C4-2B (cell line): ENCODE measurements around the gene RXRA.
A peak's percentile ranks its signal among the peaks of the same experiment; 100 is the strongest.

Experiments
- H3K27ac ChIP-seq: fragments of 450-650 bp; 2 replicates; pipeline ENCODE4 v1.5.1; 2017
- ZFX ChIP-seq: fragments of 450-650 bp; IDR thresholded peaks from 2 replicates; pipeline ENCODE4 v1.6.1; 2017
- TF ChIP-seq, protein P1 (sequence below): fragments of 450-650 bp; conservative IDR thresholded peaks from 2 replicates; pipeline ENCODE4 v1.5.1; 2017; ENCODE audit warnings: mild to moderate bottlenecking

Gene RXRA

DNA sequence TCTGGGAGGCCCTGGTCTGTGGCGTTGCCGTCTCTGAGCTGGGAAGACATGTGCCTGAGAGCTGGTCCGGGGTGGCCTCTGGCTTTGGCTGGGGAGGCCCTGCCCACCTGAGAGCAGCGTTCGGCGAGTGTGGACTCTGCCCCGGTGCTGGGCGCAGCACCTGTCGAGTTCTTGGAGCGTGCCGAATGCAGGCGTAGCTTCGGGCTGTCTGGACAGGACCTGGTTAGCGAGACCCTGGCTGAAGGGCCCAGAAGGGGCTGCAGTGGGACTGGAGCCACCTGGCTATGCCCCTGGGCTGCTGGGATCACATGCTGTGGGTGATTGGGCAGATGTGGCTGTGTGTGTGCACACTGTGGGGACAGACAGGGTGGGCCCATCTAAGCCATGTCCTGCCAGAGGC lies 56.5 kb downstream of the RXRA start:
- no peak overlapping the region for H3K27ac ChIP-seq
- TF ChIP-seq, protein P1, sequence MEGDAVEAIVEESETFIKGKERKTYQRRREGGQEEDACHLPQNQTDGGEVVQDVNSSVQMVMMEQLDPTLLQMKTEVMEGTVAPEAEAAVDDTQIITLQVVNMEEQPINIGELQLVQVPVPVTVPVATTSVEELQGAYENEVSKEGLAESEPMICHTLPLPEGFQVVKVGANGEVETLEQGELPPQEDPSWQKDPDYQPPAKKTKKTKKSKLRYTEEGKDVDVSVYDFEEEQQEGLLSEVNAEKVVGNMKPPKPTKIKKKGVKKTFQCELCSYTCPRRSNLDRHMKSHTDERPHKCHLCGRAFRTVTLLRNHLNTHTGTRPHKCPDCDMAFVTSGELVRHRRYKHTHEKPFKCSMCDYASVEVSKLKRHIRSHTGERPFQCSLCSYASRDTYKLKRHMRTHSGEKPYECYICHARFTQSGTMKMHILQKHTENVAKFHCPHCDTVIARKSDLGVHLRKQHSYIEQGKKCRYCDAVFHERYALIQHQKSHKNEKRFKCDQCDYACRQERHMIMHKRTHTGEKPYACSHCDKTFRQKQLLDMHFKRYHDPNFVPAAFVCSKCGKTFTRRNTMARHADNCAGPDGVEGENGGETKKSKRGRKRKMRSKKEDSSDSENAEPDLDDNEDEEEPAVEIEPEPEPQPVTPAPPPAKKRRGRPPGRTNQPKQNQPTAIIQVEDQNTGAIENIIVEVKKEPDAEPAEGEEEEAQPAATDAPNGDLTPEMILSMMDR, result no peak
- TF ChIP-seq ZFX, result no peak

DNA sequence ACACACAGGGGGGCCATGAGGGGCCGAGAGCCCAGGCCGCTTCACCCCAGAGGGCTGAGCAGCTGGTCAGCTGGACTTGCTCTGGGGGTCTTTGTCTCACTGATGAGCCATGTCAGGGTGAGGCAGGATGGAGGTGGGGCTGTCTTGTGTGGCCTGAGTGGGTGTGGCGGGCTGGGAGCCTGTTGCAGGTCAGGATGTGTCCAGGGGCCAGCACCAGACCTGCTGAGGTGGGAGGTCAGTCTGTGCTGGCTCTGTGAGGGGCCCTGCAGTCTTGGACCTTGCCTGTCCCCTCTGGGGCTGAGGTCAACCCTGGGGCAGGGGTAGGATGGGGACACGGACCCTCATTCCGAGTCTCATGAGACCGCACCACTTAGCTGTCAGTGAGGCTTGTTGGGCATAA lies 56.9 kb downstream of the RXRA start:
- 0 out of 2 replicates have a peak overlapping the region, but pooled peaks have one; percentile 1 for H3K27ac ChIP-seq
- no peak for TF ChIP-seq ZFX
- TF ChIP-seq, protein P1, result no peak

DNA sequence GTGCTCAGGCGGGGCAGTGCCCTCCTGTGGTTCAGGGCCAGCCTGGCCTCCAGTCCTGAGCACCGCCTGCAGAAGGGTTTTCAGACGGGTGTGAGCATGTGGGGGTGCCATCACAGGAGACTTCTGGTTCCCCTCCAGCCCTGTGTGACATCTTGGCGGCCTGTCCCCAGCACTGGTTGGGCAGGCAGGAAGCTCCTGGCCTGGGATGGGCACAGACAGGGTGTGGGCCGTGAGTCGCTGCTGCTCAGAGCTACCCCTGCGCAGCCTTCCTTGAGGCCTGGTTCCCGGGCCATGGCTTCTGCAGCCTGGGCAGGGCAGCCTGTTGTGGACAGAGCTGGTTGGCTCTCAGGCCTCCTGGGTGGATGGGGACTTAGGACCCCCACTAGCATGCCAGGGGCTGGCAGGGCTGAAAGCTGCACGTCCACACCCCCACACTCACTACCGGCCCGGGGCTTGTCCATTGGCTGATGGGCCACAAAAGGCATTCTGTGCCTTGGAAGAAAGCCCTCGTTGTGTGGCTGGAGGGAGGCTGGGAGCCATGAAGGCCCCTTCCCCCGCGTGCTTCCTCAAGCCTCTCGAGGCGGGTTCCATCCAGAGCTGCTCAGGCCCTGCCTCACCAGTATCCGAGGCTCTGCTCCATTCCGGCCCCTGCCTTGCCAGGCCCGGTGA lies 58.7 kb downstream of the RXRA start:
- no peak for TF ChIP-seq ZFX
- TF ChIP-seq, protein P1, result no peak
- no peak overlapping the region for H3K27ac ChIP-seq

DNA sequence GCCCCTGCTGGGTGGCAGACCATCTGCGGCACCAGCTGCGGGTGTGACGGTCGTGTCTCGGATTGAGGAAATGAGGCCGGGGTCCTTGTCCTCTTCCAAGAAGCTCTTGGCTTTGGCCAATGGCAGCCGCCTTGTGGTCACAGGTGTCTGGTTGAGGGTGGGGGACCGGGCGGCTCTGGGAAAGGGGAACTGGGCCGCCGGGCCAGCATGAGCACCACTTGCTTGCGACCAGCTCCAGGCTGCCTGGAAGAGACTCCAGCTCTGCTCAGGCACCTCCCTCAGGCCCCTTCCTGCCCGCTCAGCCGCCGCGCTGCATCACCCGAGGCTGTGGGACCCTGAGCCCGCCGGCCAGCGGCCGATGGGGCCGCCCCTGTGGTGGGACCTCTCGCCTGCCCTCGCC lies 59.7 kb downstream of the RXRA start:
- no peak for TF ChIP-seq ZFX
- TF ChIP-seq, protein P1, result no peak
- peak overlapping the region; percentile 60 for H3K27ac ChIP-seq

DNA sequence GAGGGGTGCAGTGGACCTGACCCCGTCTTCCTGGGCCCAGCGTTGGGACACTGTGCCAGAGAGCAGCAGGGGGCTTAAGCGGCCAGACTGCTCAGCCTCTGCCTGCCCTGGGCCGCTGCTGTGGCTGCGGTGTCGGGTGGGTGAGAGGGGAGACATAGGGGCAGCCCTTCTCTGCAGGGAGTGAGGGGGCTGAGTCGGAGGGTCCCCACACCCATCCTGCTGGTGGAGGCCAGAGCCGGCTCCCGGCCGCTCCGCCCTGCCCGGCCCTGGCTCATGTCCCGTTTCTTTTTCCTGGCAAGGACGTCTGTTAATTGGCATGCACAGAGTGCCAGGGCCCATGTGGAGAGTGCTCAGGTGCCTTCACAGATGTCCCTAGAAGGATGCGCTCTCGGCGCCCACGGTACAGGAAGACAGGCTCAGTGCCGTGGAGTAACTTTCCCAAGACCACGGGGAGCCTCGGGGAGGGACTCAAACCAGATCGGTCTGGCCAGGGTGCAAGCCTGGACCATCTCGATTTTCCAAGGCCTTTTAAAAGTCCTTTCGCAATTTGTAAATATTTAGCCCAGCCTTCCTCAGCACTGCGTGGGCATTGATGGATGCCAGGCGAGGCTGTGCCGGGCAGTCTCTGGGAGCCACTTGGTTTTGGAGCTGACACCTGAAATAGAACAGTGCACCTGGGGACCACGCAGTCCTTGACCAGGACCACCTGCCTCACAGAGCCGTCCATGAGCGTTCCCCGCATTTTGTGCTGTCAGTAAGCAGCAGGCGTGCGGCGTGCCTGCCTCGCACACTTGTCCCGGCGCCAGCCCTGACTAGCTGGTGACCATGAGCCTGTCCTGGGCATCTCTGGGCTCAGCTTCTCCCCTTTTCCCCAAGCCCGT lies 60.9 kb downstream of the RXRA start:
- no peak for TF ChIP-seq ZFX
- TF ChIP-seq, protein P1, result no peak

DNA sequence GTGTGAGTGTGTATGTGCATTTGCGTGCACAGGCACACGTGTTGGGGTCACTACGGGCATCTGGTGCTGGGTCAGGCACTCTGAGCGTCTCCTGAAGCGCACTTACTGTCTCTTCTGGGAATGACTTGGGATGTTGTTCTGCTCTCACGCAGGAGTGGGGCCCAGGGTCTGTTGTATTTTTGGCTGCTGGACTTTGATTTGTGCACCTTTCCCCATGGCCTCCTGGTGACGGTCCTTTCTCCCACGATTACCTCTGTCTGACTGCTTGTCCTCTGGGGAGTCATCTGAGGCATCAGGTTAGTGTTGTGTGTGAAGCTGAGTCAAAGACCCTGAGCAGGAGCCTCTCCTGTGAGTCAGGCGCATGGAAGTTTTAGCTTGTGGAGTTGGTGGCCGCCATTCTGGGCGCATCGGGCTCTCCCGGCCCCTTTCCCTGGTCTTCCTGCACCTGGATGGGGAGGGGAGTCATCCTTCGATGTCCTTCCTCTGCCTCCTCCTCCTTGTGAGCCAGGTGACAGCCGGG lies 62.1 kb downstream of the RXRA start:
- peak overlapping the region; percentile 60 for H3K27ac ChIP-seq

More for the DNA sequence above, 60.9 kb downstream of the RXRA start:
- peak overlapping the region; percentile 60 for H3K27ac ChIP-seq

More for the DNA sequence above, 62.1 kb downstream of the RXRA start:
- TF ChIP-seq, protein P1, result no peak
- TF ChIP-seq ZFX, result no peak
